HuH-7 (cell line): Measurements from ENCODE around the gene DOCK3.
"Not testable (repeated sequence)": the region's sequence is repeated elsewhere in the genome, so short reads cannot be mapped to it uniquely, and the experiment has no call there.

Source experiments
- DNase-seq: peaks from one replicate; pipeline ENCODE4 v3.0.0; 2011; ENCODE audit warnings: low spot score

Gene DOCK3

GRCh38 chr3:51106242-51106876 lies 431.6 kb downstream of the DOCK3 start:
- no peak for DNase-seq

DNA sequence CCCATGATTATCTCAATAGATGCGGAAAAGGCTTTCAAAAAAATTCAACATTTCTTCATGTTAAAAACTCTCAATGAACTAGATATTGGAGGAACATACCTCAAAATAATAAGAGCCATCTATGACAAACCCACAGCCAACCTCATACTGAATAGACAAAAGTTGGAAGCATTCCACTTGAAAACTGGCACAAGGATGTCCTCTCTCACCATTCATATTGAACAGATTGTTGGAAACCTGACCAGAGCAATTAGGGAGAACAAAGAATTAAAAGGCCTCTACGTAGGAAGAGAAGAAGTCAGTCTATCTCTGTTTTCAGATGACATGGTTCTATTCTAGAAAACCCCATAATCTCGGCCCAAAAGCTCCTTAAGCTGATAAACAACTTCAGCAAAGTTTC lies 435.9 kb downstream of the DOCK3 start:
- no peak for DNase-seq

DNA sequence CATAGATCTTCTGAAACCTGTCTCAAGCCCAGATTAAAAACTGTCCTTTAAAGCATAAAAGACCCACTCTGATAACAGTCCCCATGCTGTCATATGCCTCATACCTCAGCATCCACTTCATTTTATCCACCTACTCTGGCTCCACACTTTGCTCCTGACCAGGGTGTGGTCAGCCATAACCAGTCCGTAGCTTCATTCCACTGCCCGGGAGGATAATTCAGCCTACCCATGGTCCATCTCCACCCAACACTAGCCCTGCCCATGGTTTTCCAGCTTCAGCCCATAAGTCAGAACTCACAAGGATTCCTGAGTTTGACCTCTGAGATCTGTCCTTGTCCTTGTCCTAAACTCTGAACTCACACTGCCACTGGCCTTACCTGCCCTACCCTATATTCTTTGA lies 448.2 kb downstream of the DOCK3 start:
- no peak for DNase-seq

- no peak for DNase-seq
These were observed 448.8 kb downstream of the DOCK3 start for GRCh38 chr3:51123531-51123930.

DNA sequence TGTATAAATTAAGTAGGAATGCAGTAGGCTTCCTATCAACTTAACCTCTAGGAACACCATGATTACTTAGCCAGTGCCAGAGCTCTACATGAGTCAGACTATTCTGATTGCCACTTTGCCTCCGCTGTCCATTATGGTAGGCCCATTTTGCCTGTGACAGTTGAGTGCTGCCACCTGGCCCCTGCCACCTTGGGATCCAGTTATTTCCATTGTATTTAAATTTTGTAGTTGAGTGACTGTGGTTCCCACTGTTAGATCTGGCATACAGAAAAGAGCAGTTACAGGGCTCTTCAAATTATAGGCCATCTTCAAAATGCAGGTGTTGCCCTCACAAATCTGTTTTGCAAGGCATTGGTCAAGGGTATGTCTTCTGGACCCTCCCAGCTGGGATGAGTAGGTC lies 456.9 kb downstream of the DOCK3 start:
- not testable (repeated sequence) for DNase-seq

GRCh38 chr3:51137715-51138114 lies 463.0 kb downstream of the DOCK3 start:
- DNase-seq = no peak

DNA sequence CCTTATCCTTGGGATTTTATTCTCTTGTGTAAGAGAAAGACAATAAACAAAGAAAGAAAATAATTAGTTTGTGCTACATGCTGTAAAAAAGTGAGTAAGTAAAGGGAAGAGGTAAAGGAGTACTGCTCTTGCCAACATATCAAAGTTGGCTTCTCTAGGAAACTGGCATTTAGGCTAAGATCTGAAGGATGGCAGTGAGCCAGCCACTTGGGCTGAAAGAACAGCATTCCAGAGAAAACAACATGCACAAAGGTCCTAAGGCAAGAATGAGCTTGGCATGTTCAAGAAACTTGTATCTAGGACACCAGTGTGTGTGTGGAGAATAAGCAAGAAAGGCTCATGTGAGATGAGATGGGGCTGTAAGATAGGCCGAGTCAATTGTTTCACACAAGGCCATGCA lies 464.9 kb downstream of the DOCK3 start:
- DNase-seq = no peak

DNA sequence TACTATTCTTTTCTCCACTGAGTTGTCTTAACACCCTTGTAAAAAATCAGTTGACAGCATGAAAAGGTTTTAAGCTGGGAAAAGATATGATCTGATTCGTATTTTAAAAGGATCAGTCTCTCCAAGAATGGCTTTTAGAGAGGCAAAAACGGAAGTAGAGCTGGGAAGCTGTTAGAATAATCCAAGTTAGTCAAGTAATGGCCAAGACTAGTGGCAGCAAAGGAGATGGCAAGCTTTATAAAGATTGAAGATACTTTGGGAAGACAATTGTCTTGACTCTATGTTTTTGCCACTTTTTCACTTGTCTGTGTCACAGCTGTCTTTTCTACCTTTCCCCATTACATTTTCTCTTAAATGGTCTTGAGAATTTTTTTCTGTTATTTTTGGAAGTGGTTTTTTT lies 466.8 kb downstream of the DOCK3 start:
- DNase-seq = no peak

DNA sequence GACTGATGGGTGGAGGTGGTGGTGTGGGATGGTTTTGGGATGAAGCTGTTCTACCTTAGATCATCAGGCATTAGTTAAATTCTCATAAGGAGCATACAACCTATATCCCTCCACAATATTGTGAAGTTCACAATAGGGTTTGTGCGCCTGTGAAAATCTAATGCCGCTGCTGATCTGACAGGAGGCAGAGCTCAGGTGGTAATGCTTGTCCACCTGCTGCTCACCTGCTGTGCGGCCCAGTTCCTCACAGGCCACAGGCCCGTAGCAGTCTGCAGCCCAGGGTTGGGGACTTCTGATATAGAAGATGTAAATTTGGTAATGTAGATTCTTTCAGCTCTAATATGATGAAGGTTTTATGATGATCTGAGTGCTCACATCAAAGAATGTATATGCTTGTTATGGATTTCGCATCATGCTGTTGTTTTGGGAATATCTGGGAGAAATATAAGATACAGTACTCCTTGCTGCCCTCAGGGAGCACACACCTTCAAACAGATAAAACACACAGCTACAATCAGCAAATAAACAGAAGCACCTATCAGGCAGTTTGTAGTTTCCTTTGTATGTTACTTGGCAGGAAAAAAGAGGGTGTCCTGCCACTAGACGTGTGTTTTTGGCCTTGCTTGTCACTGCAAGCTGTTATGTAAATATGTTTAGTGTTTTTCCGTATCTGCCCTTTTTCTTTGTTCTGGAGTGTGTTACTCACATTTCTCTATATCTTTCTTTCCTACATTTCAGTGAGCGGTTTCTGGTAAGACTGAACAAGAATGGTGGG lies 471.3 kb downstream of the DOCK3 start:
- no peak for DNase-seq

DNA sequence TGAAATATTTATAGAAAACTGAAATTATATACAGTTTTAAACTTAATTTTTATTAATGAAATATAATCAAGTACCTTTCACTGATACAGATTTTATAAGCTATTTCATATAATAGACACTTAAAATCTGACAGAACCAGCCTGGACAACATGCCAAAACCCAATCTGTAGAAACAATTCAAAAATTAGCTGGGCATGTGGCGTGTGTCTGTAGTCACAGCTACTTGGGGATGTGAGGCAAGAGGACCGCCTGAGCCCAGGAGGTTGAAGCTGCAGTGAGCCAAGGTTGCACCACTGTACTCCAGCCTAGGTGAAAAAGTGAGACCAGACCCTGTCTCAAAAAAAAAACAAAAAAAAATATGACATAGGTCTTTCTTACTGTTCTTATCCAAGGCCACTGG lies 472.1 kb downstream of the DOCK3 start:
- no peak for DNase-seq

DNA sequence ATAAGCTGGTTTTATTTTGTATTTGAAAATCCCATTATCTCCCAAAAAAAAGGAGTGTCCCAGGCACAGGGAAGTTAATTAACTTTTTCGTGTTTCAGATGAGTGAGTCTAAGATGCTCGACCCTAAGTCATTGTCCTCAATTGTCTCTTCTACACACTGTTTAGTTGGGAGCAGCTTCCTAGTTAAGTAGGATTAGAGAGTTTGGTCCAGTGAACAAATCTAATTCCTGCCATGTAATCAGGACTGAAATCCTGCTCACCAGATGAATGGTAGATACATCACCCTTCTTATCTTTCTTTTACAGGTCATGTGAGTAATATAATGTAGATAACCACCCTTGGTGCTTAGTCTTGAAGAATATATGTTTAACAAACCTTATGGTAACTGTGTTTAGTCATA lies 481.4 kb downstream of the DOCK3 start:
- no peak for DNase-seq

- DNase-seq = no peak
These were observed 488.3 kb downstream of the DOCK3 start for GRCh38 chr3:51163051-51163450.

- no peak for DNase-seq
These were observed 499.0 kb downstream of the DOCK3 start for GRCh38 chr3:51173518-51174271.

DNA sequence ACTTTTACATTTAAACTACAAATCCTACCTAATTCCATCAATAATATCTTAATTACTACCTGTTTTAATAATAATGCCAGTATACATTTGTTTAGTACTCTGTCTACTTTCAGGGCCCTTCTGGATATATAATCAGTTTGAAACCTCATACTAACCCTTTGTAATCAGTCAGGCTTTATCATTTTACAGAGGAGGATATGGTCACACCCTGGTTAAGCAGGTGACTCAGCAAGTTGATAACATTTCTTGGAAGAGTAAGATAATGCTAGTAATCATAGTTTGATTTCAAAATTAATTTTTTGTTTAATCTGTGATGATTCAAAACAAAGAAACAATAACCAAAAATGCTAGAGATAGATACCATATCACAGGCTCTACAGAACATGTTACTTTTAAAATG lies 502.2 kb downstream of the DOCK3 start:
- no peak for DNase-seq

DNA sequence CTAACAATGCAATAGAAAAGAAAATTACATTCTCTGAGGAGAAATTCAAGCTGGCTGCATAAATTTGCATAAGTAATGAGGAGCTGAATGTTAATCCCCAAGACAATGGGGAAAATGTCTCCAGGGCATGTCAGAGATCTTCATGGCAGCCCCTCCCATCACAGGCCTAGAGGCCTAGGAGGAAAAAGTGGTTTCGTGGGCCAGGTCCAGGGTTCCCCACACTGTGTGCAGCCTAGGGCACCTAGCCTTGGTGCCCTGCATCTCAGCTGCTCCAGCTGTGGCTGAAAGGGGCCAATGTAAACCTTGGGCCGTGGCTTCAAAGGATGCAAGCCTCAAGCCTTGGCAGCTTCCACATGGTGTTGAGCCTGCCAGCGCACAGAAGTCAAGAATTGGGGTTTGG lies 511.7 kb downstream of the DOCK3 start:
- not testable (repeated sequence) for DNase-seq

DNA sequence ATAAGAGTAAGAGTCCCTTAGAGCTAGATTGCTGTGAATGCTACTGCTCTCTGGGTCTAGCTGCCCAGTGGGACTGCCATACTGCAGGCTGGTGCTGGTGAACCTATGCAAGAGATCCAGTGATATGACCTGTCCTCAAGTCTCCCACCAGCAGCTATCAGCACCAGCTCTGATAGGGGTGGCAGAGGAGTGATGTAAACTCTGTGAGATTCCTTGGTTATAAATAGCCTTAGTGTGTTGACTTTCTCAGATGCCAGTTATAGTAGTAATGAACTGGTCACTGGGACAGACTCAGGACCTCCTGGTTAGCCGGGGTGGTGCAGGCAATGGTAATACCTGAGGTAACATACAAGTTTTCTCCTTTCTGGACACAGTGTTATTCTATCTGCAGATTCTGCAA lies 515.5 kb downstream of the DOCK3 start:
- no peak for DNase-seq

GRCh38 chr3:51190827-51191226 lies 516.1 kb downstream of the DOCK3 start:
- DNase-seq = no peak

DNA sequence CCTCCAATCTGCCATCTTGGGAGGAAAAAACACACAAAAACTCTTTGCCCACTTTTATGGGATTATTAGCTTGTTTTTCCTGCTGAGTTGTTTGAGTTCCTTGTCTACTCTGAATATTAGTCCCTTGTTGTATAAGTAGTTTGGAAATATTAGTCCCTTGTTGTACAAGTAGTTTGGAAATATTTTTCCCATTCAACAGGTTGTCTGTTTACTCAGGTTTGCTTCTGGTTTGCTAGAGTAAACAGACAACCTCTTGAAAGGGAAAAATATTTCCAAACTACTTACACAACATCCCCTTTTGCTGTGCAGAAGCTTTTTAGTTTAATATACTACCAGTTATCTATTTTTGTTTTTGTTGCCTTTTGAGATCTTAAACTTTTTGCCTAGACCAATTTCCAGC lies 517.0 kb downstream of the DOCK3 start:
- DNase-seq = no peak

GRCh38 chr3:51198477-51198876 lies 523.8 kb downstream of the DOCK3 start:
- DNase-seq = no peak

- DNase-seq = not testable (repeated sequence)
These were observed 524.6 kb downstream of the DOCK3 start for GRCh38 chr3:51199296-51199695.

GRCh38 chr3:51216291-51216690 lies 541.6 kb downstream of the DOCK3 start:
- no peak for DNase-seq

DNA sequence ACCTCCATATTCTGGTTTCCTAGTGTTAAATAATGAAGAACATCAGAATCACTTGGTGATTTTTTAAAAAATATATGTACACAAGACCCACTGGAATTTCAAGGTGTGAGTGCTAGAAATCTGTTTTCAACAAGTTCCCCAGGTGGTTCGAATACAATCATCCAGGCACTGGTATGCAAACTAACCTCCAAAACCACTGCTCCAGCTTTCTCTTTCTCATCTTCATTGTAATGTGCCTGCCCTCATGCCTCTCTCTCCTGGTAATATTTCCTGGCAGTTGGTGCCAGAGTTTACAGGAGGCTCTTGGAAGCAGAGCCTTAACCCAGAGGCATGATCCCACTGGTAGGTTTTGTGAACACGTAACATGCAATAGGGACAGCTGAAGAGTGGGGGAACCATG lies 547.2 kb downstream of the DOCK3 start:
- DNase-seq = no peak

DNA sequence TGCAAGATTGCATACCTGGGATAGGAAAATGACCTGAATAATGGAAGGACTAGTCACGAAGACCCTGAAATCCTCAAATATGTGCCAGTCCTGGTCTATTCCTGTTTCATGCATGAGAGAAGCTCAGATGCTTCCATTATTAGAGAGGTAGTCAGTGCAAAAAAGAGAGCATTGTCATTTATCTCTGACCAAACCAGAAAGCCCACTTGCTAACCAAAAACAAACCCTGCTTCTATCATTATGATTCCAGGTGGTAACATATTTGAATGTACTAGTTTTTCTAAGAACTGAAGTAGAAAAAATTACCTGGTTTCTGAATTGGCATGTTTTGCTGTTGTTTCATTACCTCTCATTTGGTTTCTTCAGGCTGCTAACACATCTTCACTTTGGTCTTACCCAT lies 549.6 kb downstream of the DOCK3 start:
- no peak for DNase-seq
